ENCODE results near the gene FHIT.

GRCh38 chr3:61152071-61152470, 99.2 kb downstream of the FHIT start:
- TF ChIP-seq CTCF (IDR thresholded peaks at IDR 0.05), result no peak
- no peak for TF ChIP-seq POLR2A (IDR thresholded peaks at IDR 0.05)
